IPS DF 19.7 (cell line): ENCODE data around the gene BACH2.
"Not testable (repeated sequence)": the region's sequence is repeated elsewhere in the genome, so short reads cannot be mapped to it uniquely, and the experiment has no call there.

Experiments
- DNase-seq: peaks from one replicate; pipeline ENCODE4 v3.0.0-alpha.2; 2013; ENCODE audit warnings: low read depth, low spot score

Gene BACH2

DNA sequence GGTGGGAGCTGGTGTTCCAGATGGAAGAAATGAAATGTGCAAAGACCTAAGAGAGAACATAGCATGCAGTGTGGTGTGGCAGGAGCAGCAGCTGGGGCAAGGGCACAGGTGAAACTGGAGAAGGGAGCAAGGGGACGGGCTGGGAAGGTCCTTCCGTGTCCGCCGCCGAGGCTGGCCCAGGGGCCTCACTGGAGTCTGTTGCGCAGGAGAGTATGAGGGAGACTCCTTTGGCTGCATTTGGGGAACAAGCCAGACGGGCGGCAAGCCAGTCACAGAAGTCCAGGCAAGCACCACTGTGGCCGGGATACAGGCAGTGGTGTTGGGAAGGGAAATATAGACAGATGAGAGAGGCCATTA lies 324.6 kb downstream of the BACH2 start:
- no peak for DNase-seq

DNA sequence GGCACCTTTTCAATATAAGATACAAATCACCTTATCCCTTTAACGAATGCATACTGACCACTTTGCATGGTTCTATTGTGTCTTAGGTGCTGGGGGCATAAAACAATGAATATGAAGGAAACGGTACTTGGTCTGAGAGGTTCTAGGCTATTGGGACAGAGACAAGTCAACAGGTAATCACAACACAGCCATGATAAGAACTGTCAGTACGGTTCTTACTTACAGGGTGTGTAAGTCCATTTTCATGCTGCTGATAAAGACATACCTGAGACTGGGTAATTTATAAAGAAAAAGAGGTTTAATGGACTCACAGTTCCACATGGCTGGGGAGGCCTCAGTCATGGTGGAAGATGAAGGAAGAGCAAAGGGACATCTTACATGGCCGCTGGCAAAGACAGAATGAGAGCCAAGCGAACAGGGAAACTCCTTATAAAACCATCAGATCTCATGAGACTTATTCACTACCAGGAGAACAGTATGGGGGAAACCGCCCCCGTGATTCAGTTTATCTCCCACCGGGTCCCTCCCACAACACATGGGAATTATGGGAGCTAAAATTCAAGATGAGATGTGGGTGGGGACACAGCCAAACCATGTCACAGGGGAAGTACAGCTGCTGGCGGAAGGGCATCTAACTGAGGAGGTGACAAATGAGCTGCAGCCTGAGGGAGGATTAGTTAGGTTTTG lies 325.2 kb downstream of the BACH2 start:
- not testable (repeated sequence) for DNase-seq

GRCh38 chr6:89970609-89971337 lies 325.9 kb downstream of the BACH2 start:
- DNase-seq, result no peak

GRCh38 chr6:89970072-89970471 lies 326.6 kb downstream of the BACH2 start:
- DNase-seq, result no peak

GRCh38 chr6:89966913-89967312 lies 329.7 kb downstream of the BACH2 start:
- DNase-seq, result no peak

- no peak for DNase-seq
These were observed 330.5 kb downstream of the BACH2 start for GRCh38 chr6:89966228-89966544.

GRCh38 chr6:89965441-89966227 lies 331.0 kb downstream of the BACH2 start:
- DNase-seq, result no peak

GRCh38 chr6:89963391-89963790 lies 333.3 kb downstream of the BACH2 start:
- no peak for DNase-seq

DNA sequence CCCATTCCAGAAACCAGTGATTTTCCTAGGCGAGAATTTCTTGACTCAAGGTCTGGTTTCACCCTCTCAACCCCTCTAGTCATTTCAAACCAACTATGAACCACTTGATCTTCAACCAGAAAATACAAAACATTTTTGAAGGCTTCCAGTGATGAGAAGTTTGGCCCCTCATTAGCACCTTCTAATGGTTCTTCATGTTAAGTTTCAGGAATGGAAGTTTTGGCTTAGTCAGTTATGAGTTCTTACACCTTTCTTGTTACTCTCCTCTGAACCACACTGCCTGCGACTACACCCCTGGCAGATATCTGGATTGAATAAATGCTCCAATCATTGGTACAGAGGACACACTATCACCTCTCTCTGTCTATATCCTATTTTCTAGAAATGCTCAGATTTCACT lies 335.2 kb downstream of the BACH2 start:
- DNase-seq, result no peak

- DNase-seq, result no peak
These were observed 336.8 kb downstream of the BACH2 start for GRCh38 chr6:89959883-89960282.

DNA sequence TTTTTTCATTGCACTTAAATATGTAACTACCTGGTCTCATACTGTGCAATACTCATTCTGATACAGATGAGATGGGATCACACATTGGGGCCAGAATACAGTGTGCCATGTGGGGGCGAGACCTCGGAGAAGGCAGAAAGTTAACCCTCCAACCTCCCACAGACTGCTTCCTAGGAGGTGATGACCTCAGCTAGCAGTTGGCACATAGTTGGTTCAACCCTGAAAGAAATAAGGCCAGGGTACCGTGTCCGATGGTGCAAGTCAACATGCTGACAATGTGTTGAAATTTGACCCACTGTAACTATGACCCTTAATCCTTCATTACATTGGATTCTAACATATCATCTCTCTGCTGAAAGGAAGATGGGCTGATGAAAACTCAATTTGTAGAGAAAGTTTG lies 340.5 kb downstream of the BACH2 start:
- no peak for DNase-seq

GRCh38 chr6:89955364-89955763 lies 341.3 kb downstream of the BACH2 start:
- DNase-seq, result no peak

DNA sequence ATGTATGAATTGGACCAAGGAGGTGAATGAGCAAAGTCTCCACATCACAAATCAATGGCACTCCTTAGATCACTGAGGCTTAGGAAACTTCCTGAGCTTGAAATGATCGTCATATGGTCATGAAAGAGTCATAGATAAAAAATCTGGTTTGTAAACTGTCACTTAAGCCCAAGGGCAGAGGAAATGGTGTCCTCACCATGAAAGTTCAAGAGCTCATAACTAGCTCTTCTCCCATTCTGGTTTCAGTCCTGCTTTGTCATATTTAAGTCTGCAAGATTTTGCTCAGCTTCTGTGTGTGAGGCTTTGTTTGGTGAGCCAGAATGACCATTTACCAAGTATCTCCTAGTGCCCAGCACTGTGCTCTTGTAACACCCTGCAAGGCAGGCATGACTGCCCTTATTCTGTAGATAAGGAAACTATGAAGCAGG lies 341.9 kb downstream of the BACH2 start:
- no peak for DNase-seq

- no peak for DNase-seq
These were observed 344.0 kb downstream of the BACH2 start for GRCh38 chr6:89952686-89953085.

- DNase-seq, result no peak
These were observed 344.5 kb downstream of the BACH2 start for GRCh38 chr6:89952105-89952671.

GRCh38 chr6:89951574-89952104 lies 345.0 kb downstream of the BACH2 start:
- DNase-seq, result no peak

DNA sequence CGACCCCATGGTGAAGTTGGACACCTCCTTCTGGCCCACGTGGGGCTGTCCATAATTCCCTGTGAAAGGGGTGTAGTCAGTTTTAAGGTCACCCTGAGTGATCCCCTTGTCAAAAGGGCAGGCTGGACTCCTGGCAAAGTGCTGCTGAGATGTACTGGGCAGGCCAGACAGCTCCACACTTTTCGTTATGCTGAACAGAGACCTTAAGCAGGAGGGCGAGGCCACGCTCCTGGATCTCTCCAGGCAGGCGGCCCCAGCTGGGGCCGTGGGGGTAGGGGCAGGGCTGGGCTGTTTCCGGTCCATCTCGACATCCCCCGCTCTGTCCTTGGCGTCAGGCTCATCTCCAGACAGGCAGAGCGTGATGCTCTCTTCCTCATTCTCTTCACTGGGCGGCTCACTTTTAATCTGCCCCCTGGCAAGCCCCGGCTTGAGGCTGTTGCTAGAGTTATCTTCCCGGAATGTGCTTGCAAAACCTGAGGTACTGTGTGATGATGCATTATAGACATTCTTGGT lies 345.7 kb downstream of the BACH2 start:
- DNase-seq, result no peak

- DNase-seq, result no peak
These were observed 346.2 kb downstream of the BACH2 start for GRCh38 chr6:89950446-89950845.

DNA sequence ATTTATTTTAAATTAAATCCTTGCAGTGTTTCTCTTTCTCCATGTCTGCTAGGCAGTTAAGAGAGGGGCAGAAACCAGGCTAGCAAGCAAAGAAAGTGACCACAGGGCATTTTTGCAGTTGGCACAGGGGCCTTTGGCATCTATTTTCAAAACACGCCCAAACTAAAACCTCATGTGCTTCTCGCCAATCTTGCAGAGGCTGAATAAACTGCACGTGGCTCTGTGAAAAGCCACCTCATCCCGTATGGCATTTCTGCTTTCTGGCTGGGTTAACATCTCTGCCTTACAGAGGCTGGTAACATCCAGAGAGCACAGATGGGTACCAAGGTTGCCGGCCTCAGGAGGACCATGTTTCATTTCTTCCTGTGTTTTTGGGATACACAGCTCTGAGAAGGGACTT lies 347.8 kb downstream of the BACH2 start:
- DNase-seq, result no peak

GRCh38 chr6:89944826-89945407 lies 351.7 kb downstream of the BACH2 start:
- DNase-seq, result no peak

- DNase-seq, result no peak
These were observed 352.4 kb downstream of the BACH2 start for GRCh38 chr6:89944181-89944755.
